Stimulated activated naive CD4-positive, alpha-beta T cell treated with Interleukin-2 at 50 U/mL for 16 hours (primary cell): ENCODE measurements around the gene CYP46A1.
"Not testable (repeated sequence)": the region's sequence is repeated elsewhere in the genome, so short reads cannot be mapped to it uniquely, and the experiment has no call there.

ENCODE experiments used
- DNase-seq: peaks from one replicate; lab custom pipeline; 2025; lab: John Stamatoyannopoulos, UW

CYP46A1 gene

DNA sequence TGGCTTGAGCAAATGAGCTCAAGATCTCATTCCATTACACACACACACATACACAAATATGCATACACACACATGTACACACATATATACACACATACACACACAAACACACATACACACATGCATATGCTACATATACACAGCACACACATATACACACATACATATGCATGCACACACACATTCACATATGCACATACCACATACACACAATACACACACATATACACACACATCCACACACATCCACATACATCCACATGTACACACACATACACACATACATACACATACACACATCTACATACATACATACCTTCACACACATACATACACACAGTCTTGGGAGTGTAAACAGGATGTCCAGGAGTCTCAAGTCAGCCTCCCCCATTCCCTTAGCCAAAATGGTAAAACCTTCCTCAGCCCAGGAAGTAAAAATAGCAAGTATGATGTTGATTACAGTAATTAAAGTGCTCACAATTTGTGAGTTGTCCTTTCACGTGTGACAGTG is 26.4 kb upstream of the CYP46A1 start:
- no peak for DNase-seq

DNA sequence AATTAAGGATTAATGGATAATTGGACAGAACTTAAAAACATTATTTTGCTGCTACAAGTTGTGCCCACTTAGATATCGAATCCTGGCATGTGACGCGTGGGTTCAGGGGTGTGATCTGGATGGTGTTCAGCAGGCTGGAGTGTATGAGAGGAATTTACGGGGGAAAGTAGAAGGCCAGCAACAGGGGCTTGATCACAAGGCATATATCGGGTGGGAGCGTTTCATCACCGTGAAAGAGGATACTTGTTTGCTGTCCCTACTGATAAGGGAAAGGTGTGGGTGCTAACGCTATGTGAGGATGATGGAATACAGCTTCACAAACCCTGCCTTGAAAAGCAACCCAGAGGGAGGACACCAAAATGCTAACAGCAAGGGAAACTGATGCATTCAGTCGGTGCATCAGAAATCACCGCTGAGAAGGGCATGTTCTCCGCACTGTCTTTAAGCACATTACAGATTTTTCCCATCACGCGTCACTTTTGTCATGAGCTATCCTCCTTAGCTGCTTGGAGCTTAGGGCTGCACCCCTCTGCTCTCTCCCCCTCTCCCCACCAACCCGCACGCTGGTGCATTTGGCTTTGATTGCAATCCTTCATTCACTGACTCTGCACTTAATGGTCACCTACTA is 25.8 kb upstream of the CYP46A1 start:
- no peak for DNase-seq

DNA sequence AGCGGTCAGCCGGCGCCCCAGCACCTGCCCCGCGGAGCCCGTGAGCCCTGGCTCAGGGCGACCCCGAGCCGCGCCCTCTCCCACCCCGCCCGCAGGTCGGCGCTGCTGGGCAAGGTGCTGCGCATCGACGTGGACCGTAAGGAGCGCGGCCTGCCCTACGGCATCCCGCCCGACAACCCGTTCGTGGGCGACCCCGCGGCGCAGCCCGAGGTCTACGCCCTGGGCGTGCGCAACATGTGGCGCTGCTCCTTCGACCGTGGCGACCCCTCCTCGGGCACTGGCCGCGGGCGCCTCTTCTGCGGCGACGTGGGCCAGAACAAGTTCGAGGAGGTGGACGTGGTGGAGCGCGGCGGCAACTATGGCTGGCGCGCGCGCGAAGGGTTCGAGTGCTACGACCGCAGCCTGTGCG is 24.8 kb upstream of the CYP46A1 start:
- no peak for DNase-seq

GRCh38 chr14:99660006-99660566 is 24.0 kb upstream of the CYP46A1 start:
- no peak for DNase-seq

DNA sequence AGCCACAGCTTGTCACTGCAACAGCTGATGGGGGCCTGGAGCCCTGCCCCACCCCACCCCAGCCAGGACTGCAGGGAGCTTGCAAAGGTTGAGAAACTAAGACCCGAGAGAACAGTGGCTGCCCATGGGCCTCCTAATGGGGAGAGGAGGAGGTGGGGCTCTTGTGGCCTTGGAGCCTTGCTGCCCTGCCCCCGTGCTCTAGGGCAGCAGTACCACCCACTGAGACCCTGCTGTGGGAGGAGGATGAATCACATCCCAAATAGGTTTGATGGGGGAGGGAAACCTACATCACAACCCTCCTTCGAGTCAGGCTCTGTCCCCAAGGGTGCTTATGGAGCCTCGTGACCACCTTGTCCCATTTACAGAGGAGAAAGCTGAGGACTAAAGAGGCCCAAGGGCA is 23.3 kb upstream of the CYP46A1 start:
- DNase-seq, result no peak

DNA sequence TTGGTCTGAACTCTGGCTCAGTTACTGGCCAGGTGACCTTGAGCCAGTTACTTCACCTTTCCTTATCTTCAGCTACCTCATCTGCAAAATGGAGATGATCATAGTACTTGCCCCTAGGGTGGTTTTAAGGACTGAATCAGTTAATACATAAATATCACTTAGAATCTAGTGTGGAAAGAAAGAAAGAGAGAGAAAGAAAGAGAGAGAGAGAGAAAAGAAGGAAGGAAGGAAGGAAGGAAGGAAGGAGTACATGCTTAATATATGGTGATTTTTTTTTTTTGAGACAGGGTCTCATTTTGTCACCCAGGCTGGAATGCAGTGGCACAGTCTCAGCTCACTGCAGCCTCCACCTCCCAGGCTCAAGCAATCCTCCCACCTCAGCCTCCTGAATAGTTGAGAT is 22.9 kb upstream of the CYP46A1 start:
- not testable (repeated sequence) for DNase-seq

DNA sequence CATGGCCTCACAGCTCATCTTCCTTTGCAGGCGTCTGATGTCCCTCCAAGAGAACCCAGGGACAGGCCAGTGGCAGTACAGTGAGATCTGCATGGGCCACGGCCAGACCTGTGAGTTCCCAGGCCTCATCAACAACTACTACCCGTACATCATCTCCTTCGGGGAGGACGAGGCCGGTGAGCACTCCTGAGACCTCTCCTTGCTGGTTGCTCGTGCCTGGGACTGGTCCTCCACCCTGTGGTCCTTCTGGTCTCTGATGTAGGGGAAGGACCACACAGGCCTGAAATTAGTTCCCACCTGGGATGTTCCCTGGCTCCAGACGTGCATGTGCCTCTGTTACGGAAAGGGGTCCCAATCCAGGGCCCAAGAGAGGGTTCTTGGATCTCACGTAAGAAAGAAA is 21.3 kb upstream of the CYP46A1 start:
- no peak for DNase-seq

- no peak for DNase-seq
These were observed 20.6 kb upstream of the CYP46A1 start for GRCh38 chr14:99663386-99664057.

DNA sequence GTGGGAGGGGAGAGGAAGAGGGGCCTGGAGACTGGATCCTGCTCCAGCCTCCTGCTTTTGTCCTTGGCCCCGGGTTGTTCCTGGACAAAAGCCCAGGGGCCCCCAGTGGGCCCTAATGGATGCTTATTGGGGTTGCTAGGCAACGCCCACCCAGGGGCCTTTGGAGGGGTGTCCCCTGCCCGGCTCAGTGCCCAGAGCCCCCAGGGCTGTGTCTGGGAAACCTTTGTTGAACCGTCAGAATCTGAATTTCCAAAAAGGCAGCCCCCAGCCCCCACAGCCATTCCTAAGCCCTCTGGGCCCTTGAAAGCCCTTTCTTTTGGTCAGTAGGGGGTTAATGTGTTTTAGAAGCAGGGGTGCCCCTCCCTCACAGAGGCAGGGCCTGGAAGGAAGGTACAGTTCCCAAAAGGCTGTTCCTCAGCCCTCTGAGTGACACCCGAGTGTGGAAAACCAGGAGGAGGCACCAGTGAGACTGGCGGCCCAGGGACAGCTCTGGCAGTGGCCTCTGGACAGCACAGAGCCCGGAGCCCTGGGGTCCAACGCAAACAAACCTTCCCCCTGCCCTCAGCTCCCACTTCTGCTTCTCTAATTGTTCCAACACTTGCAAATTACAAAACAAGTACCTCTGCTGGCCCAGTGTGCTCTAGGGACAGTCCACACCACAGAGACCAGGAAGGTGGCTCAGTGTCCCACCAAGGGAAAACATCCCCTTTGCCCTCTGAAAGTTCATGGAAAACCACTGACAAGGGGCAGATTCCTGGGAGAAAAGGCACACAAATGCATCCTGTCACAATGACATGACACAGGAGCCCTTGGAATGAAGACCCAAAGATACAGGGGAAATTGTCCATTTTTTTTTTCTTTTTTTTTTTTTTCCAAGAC is 19.8 kb upstream of the CYP46A1 start:
- no peak for DNase-seq

DNA sequence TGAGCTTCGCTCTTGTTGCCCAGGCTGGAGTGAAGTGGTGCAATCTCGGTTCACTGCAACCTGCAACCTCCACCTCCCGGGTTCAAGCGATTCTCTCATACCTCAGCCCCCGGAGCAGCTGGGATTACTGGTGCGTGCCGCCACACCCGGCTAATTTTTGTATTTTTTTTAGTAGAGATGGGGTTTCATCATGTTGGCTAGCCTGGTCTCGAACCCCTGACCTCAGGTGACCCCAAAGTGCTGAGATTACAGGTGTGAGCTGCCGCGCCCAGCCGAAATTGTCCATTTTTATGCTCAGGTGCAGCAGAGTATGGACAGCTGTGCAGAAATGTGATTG is 19.2 kb upstream of the CYP46A1 start:
- no peak for DNase-seq

DNA sequence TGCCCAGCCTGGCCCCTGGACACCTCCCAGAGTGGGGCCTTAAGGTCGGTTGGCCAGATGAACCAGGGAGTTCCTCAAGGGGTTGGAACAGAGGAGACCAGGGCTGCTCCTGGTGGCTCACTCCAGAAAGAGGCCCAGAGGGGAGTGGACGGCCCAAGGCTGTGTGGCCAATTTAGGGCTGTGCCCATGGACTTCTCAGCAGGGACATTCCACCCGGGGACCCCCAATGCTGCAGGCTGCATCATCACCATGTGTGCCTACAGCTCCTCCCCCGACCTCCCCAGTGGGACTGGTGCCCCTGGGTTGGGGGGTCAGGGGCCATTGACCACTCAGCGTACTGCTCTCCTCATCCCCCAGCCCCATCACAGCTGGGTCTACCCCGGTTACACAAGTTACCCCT is 17.6 kb upstream of the CYP46A1 start:
- no peak for DNase-seq

DNA sequence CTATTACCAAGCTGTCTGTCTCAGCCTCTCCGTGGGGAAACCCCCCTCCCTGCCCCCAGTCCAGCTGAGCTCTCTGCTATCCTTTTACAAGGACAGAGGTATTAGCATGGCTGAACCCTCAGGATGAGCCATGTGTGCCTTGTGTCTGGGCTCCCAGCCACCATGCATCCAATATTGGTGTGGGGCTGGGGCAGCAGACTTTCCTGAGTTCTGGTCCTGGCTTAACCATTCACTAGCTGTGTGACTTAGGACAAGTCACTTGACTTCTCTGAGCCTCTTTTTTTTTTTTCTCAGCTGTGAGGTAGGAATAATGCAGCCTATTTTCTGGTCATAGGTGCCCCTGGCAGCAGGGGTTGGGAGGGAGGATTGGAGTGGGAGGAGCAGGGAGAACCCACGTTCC is 17.1 kb upstream of the CYP46A1 start:
- DNase-seq, result no peak

- DNase-seq, result no peak
These were observed 16.3 kb upstream of the CYP46A1 start for GRCh38 chr14:99667821-99668220.

GRCh38 chr14:99668307-99669295 is 15.5 kb upstream of the CYP46A1 start:
- DNase-seq, result no peak

- no peak for DNase-seq
These were observed 13.5 kb upstream of the CYP46A1 start for GRCh38 chr14:99670361-99671234.

DNA sequence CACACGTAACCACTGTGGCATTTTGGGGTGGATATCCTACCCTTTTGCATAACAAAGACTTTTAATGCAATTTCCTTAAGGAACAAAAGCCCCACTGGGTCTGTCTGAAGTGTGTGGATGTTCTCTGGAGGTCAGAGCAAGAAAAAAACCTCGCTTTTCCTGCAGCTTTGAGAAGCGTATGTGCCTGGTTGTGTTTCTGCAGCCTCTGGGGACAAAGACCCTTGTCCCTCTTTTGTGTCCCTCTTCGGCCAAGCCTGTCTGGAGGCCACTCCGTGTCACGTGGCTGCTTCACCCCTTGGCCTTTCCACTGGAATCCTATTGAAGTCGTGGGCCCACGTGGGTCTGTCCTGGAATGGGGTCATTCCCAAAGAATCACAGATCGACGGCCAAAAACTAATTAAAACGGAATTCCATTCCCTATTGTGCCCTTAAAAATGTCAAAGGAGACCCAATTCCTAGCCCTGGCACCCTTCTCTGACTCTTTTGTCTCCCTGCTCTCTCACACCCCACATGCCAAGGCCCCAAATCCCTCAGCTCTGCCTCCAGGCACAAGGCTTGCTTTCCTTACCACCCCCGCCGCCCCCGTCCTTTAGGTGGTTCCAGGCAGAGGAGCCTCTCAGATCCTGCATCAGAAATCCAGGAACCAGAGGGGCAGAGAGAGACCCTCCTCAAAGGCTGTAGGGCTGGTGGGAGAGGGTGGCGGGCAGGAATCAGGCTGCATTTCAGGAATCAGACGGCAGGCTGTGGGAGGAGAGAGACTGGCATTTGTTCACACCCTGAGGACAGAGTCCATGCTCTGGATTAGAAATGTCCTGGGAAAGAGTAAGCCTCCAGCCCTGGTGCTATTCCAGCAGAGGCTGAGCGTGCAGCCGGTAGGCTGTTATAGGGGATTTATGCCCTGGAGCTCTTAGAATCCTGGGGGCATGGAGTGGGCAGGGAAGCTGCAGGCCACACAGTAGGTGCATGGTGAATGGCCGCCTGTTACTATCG is 12.6 kb upstream of the CYP46A1 start:
- DNase-seq, result no peak

GRCh38 chr14:99672506-99673304 is 11.4 kb upstream of the CYP46A1 start:
- DNase-seq, result no peak
